Activated CD4-positive, alpha-beta T cell treated with anti-CD3 and anti-CD28 coated beads for 4 hours (primary cell): ENCODE data around the gene ADD2.

Experiments
- DNase-seq, 2 donors: peaks; one replicate each; pipeline ENCODE4 v3.0.0-alpha.2; 2020

ADD2 gene

DNA sequence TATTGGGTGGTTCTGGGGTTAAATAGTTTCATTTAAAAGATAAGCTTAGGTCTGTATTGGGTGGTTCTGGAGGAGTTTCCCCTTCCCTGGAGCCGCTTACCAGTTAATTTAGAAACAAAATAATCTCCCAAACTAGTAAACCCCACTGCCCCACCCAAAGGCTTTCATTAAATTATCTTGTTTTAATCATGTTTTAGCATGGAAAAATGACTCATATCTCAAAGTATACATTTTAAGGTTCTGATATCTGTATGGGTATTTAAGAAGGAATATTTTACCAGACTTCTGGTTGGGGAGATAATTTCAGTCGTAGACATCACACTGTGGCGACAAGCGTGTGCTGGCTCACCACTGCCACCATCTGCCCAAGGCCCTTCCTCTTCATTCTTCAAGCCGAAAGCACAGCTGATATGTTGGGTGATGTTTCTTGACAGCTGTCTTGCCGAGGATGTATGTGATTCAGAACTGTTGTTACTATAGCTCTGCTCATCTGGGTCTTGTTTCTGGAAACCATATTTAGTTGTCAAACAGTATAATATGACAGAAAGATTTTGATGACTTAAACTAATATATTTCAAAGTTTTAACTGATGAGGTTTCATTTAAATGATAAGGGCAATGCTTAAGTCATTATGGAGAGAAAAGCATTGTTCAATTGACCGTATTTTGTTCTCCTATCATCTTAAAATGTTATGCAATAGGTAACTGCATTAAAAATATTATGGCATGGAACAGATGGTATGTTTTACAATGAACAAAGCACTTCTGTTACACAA, 17.3 kb upstream of the ADD2 start:
- peak; percentile 20 to 31 for DNase-seq

DNA sequence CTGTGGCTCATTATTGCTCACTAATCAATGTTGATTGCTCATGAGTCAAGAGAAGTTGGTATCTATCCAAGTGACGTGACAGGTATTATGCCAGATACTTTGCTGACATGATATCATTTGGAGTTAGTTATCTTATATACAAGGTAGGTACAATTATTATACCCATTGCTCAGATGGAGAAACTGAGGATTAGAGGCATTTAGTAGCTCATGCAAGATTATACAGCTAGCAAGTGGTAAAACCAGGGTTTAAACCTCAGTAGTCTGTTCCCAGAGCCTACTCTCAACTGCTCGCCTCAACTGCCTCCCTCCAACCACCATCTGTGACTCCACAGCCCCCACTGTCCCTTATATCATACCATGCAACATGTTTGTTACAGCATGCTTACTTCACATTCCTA, 16.3 kb upstream of the ADD2 start:
- DNase-seq: no peak

DNA sequence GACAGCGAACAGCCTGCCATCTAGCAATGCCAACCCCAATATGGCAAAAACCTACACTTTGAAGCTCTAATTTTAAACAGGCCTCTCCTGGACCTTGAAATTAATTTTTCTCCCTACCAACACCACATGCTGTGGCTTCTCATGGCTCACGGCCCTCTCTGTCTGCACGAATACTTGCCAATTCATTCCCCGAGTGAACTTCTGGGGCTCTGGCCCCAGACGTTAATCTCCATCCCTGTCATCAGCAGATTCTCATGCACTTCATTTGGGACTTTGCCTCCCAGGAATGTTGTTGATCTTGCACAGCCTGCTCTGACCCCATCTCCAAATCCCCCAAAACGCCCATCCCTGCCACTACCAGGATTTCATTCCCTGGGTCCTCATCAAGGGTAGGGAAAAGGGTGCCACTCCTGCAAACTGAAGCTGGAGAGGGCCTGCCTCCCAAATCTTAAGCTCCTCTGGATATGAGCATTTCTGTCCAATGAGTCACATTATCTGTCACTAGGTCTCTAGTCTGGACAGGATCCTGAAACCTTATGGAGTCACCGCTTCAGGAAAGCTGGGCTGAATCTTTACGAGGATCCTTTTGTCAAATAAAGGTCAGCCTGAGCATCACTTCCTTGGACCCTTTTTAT, 12.0 kb upstream of the ADD2 start:
- DNase-seq: no peak

DNA sequence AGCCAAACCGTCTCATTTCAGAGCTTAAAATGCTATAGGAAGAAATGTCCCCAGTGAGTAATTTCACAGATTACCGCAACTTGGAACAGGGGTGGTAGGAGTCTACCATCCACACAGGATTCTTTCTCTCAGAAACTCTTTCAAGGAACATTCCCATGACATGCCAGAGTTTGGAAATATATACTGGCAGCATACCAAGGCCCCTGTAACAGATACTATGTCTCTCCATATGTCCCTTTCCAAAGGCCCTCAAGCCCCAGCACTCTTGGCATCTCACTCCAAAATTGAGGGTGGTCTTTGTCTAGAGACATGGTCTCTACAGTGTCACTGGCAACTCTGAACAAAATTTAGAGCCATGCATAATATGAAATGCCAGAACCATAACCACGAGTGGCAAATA, 11.5 kb upstream of the ADD2 start:
- DNase-seq: no peak

DNA sequence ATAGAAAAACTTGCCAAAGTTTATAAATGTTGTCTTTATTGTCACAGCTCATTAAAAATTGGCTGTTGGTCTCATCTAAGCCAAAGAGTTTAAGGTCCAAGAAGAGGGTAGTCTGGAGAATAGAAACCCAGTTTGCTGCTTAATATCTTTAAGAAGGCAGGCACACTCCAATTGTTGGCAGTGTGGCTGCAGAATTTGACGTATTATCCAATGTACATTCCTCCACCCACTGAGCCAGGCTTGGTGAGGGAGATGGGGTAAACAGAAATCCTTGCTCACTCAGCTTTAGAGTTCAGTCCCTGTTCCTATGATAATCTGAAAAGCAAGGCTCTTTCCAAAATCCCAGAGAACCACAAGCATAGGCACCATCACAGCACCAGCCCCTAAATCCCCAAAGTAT, 10.7 kb upstream of the ADD2 start:
- no peak for DNase-seq

DNA sequence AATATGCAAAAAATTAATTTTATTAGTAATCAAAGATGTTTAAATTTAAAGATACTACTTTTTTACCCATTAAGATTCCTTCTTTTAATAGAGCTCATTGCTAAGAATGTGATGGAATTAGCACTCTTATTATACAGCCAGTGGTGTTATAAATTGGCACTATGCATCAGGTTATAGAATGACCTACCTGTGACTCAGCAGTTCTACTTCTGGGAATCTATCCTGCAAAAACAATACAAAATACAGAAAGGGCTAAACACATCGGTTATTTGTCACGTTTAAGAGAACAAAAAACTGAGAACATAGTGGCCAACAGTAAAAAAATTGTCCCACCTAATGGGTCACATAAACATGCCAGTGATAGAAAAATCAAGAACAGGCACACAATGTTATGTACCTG, 9.4 kb upstream of the ADD2 start:
- no peak for DNase-seq

DNA sequence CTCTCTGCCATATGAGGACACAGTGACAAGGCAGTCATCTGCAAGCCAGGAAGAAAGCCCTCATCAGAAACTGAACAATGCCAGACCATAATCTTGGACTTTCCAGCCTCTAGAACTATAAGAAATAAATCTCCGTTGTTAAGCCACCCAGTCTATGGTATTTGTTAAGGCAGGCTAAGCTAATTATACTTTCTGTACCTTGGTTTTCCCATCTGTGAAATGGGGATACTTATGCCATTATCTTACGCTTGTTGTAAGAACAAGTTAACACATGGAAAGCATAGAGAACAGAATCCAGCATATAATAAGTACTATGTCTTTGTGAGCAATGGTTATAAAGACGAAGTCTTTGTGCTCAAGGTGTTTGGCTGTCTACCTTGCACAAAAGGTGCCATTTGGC, 8.3 kb upstream of the ADD2 start:
- no peak for DNase-seq

DNA sequence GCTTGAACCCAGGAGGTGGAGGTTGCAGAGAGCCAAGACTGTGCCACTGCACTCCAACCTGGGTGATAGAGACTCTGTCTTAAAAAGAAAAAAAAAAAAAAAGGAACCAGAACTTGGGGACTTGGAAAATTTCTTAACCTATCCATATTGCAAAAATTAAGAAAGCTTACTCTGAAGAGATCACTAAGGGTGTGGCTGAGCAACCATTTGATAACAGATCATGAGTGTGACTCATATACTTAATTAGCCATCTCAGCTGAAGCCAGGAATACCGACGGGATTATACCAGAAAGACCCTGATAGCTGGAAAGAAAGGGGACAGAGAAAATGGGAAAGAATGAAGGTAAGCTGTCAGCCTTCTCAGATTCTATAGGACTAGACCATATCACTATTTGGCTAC, 7.1 kb upstream of the ADD2 start:
- no peak for DNase-seq

DNA sequence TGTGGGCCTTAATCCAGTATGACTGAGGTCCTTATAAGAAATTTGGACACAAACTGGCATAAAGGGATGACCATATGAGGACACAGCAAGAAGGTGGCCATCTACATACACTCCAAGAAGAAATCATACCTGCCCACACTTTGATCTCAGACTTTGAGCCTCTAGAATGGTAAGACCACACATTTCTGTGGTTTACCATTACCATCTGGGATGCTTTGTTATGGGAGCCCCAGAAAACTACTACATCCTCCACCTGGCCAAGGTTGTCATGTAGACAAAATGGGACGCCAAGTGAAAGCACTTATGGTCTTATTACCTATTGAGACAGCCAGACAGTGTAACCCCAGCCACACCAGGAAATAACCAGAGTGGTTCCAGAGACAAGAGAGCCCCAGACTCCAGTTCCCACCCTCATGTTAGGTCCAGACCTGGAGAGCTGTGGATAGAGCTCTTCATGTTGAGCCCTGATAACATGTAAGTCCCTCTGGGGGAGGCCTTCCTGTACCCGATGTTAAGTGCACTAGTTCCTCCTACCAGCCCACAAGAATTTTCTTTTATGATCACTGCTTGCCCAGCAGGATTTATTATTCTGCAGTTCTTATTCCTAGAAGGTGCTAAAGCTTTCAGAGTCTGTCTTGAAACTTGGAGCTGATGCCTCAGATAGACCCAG, 4.6 kb upstream of the ADD2 start:
- DNase-seq: no peak

DNA sequence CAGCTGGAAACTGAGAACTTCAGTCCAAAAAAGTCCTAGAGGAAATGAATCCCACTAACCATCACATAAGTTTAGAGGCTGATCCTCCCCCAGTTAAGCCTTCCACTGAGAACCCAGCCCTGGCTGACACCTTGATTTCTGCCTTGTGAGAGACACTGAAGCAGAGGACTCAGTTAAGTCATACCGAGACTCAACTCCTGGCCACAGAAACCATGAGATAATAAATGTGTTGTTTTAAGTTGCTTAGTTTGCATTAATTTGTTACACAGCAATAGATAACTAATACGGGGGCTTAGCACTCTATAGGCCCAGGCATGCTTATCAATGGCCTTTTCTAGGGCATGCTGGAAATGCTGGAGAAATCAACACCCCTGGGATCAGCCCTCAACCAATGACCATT, 3.4 kb upstream of the ADD2 start:
- DNase-seq: no peak

DNA sequence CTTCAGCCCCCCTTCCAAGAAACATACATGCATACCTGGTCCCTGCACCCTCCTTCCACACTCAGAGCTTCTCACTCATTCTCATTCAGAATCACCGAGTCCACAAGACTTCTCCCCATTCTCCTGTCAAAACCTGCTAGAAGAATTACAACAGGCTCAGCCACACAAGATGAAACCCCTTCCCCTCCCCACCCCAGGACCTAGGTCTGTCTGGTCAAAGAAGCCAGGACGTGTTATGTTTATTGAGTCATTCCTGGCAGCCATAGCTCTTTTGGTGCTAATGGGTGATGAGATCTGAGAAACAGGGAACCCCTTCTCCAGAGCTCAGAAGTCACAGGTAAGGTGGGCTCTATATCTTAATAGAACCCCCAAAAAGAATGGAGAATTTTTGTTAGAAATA, 1.4 kb upstream of the ADD2 start:
- DNase-seq: no peak

DNA sequence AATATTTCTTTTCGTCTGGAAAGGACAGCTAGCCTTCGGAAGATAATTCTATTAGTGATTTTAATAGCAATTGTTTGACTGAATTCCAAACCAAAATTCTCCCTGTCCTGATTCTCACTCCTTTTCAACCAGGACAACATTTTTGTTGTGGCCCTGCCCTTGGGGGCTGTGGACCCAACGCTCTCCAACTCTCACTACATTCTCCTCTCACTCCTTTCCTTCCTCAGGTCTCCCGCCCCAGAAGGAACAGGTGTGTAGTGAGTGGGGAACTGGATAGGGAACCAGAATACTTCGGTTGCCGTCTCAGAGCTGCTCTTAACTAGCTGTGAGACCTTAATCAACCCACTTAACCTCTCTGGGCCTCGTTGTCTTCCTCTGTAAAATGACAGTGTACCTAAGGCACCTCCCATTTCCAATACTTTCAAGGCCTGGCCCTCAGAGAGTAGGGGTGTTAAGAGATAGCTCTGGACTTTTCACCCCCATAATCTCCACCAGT, 638 bp upstream of the ADD2 start:
- no peak for DNase-seq

DNA sequence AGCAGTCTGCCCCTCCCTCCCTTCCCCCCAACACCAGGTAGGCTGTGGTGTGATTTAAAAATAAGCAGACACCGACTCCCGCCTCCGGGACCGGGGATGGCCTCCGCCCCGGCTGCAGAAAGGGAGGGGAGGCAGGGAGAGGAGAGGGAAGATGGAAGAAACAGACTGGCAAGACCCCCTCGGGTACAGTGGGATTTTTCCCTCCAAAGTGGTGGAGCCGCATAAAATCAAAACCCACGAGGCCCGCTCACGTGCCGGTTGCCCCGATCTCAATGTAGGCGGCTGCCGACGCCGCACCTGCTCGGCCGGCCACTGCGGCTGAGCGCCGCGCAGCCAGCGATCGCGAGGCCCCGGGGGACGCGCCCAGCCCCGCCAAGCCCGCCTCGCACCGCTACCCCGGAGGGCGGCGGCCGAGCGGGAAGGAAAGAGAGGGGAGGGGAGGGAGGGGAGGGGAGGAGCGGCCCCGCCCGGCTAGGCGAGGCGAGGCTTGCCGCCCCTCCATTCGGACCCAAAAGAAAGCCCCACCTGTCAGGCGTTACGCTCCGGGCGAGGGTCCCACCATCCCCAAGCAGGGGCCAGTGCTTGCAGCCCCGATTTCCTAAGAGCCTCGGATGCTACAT, 811 bp downstream of the ADD2 start:
- DNase-seq: peak; percentile 4 to 14

DNA sequence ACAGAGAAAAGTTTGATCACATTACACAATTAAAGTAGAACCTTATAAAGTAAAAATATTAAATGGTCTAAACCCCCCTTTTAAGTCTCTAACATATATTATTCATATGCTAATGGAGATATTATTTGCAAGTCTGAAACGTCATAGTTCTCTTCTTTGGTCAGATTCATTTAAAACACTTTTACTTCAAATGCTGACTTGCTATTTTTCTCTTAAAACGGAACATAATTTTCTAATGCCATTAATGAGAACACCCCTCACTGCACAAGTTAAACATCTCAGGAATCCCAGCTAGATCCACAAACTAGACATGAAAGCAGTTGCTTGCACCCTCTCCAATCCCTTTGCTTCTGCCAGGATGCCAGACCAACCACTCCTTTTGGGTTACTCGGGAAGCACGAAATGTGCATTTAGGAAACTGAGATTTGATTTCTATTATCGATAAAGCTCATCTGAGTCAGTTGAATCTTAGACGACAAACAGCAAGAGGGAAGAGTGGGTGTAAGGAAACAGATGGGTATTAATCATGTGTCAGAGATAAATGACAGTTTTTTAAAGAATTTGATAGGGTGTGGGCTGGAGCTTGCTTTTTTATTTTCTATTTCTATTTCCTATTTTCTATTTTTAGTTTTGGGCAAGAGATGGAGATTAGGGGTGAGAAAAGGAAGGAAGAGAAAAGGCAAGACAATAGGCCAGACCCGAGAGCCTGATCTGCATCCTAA, 1.5 kb downstream of the ADD2 start:
- DNase-seq: no peak

DNA sequence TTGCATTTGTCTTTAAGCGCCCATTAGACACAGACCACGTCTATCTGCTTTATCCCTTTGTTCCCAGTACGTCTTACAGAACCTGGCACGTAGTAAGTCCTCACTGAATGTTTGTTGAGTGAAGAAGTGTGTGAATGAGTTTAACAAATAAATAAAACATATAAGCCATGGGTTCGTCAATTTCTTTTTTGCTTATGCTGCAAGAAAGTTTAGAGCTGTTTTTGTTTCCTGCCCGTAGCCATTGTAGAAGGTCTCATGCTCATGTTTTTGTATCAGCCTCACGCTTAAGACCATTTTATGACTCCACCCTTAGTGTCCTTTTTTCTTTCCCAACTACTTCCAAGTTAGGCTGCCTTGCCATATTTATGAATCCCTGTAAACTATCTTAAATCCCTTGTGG, 2.5 kb downstream of the ADD2 start:
- DNase-seq: no peak

DNA sequence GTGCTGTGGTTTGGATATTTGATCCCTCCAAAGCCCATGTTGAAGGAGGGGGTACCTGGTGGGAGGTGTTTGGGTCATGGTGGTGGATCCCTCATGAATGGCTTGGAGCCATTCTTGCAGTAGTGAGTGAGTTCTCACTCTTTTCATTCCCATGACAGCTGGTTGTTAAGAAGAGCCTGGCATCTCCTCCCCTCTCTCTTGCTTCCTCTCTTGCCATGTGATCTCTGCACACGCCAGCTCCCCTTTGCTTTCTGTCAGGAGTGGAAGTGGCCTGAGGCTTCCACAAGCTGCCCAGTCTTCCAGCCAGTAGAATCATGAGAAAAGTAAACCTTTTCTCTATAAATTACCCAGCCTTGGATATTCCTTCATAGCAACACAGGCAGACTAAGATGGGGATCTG, 8.6 kb downstream of the ADD2 start:
- DNase-seq: no peak

DNA sequence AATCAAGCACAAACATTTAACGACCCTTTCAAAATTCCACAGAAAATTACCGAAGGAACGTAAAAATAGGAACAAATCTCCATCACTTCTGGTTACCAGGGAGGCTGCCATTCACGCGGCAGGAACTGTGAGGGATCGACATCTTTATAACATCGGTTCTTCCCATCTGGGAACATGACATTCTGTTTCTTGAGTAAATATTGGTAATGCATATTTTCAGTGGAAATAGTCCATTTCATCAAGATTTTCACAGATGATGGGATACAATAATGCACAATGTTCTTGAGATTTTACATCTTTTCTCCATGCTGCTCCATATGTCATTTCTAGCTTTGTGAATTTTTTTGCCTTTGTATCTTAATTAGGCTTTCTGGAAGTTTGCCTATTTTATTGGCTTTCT, 10.0 kb downstream of the ADD2 start:
- no peak for DNase-seq

DNA sequence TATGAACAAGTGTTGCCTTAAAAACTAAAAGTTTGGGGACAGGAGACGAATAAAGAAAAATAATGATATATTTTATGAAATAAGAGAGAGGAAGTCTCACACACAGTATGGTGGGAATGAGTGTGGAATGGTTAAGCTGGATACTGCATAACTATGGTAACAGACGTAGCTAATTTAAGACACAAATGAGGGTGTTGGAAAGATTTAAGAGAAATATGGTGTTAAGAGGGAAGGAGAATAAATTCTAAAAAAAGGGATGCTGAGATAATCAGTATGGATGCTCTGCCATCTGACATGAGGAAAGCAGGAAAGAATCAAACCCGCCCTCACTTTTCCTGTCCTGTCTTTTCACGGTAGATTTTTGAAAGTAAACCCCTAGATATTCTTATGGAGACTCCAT, 10.6 kb downstream of the ADD2 start:
- no peak for DNase-seq

DNA sequence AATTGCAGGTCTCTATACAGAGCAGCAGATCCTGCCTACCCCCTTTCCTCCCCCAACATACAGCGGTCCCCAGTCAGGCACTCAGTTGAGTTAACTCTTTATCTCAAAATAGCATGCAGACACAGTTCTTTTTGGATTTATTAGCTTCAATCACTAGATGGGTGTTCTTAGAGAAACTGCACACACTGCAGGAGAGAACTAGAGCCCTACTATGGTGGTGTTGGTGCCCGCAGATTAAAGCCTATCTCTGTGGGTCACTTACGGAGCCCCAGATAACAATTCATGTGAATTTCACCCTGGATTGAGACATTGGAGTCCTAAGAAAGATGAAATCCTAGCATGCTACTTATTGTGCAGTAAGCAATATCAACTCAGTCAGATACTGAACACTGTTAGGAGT, 11.9 kb downstream of the ADD2 start:
- DNase-seq: no peak

DNA sequence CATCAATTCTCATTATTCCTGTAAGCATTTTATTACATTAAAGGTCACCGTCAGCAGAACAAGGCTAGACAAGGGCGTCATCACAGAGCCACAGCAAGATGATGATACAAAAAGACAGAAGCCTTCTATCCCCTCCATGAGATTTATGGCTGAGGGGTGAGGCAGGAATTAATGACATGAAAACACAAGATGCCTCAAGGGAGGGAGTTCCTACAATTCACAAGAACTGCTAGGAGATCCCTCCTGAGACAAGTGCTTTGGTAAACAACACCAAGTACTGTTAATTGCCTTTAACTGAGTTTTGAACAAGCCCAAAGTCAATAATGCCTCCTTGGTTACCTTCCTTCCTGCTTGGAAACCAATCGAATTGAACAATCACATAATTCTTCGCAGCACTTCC, 14.1 kb downstream of the ADD2 start:
- no peak for DNase-seq

DNA sequence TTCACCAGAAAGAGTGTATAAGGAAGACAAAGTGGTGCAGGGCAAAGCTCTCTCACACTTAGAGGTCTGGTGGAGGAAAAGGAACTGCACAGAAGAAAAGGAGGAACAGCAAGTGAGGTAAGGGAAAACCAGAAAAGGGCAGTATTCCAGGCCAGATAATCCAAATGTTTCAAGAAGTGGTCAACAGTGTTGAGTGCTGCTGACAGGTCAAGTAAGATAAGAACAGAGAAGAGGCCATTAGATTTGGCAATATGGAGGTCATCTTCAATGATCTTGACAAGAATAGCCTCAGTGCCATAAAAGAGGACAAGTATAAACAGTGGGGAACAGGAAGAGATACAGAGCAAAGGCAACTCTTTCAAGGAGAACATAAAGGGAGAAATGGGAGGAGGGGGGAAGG, 15.0 kb downstream of the ADD2 start:
- no peak for DNase-seq

DNA sequence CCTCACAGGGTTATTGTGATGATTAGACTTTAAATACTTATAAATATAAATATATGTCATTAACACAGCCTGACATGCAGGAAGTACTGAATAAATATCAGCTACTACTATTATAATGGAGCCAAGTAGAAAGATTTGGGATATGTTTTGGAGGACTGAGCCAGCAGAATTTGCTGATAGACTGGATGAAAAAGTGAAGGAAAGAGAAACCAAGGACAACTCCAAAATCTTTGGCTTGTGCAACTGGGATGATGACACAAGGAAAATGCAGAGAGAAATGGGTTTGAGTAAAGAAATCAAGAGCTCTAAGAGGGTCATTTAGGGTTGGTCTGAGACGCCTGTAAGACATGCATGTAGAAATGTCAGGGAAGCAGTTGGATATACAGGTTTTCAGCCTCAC, 15.6 kb downstream of the ADD2 start:
- DNase-seq: no peak

DNA sequence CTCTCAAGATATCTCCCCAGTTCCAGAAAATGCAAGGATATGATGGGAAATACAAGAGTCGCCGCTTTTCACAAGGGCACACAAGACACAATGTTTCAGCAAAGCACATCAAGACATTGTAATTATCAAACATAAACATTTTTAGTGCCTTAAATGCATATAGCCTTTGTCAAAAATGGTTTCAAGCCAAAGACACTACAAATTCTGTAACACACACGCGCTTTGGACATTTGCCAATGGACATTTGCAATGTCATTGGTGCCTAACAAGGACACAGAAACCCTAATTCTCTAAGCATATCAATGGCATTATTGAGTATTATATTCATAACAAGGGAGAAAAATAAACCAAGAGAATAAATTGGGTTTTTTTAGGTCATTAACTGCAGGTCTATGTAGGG, 16.1 kb downstream of the ADD2 start:
- DNase-seq: no peak
